ENCODE results near the gene GPAM. TPM values are rescaled to one million over a fixed set of nuclear protein-coding genes. Genes with fewer than 3 reads are reported as not detected.

Gene GPAM
- total and polyA plus RNA-seq, 8 donors = 1.2 to 14.0 (median 3.0) TPM

DNA sequence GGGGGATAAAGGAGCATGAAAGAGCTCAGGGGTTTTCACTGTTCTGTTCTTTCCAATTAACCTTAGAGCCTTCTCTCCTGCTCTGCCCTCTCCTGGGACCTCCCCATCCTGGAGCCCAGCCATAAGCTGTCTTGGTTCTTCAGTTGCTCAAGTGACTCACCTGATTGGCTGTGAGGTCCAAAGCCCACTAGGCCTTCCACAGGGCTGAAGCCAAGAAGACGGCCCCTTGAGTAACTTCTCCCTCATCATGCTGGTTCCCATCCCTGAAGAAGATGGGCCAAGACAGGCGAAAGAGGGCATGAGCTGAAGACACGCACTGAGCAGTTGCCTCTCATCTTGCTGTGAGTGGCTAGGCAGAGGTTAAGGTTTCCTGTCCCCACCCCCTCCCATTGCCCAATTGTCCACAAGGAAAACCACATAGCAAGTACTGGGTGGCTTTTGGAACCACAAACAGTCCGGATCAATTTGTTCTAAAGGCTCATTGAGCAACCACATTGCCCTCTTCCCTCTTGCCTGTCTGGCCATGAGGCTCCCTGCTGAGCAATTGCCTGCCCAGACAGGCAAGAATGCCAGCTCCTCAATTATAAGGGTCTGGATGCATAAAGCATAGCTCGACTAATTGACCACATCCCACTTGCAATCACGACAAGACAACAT lies 43.9 kb upstream of the GPAM start:
- TF ChIP-seq, protein P1, sequence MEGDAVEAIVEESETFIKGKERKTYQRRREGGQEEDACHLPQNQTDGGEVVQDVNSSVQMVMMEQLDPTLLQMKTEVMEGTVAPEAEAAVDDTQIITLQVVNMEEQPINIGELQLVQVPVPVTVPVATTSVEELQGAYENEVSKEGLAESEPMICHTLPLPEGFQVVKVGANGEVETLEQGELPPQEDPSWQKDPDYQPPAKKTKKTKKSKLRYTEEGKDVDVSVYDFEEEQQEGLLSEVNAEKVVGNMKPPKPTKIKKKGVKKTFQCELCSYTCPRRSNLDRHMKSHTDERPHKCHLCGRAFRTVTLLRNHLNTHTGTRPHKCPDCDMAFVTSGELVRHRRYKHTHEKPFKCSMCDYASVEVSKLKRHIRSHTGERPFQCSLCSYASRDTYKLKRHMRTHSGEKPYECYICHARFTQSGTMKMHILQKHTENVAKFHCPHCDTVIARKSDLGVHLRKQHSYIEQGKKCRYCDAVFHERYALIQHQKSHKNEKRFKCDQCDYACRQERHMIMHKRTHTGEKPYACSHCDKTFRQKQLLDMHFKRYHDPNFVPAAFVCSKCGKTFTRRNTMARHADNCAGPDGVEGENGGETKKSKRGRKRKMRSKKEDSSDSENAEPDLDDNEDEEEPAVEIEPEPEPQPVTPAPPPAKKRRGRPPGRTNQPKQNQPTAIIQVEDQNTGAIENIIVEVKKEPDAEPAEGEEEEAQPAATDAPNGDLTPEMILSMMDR (IDR thresholded peaks at IDR 0.05) = no peak
- TF ChIP-seq POLR2A (IDR thresholded peaks at IDR 0.05) = no peak
- TF ChIP-seq POLR2AphosphoS5 (IDR thresholded peaks at IDR 0.05) = no peak
- TF ChIP-seq EP300 (IDR thresholded peaks at IDR 0.05) = no peak
- no peaks in the 10 kb centered on the region for H3K4me1 ChIP-seq
- no peaks in the 10 kb centered on the region for H3K36me3 ChIP-seq
- no peaks in the 10 kb centered on the region for H3K27me3 ChIP-seq
- H3K27ac ChIP-seq = no peak overlapping the region
- intact Hi-C loops (cut with DNase I; ENCODE audit: low total_unique reads) = no loop called here
- no peaks in the 10 kb centered on the region for H3K9me3 ChIP-seq
- no peak overlapping the region for H3K4me3 ChIP-seq
- 71 to 80% (median 77%) methylated on average over 6 of the region's 6 CpGs for WGBS, 5 donors
- no peak for DNase-seq

DNA sequence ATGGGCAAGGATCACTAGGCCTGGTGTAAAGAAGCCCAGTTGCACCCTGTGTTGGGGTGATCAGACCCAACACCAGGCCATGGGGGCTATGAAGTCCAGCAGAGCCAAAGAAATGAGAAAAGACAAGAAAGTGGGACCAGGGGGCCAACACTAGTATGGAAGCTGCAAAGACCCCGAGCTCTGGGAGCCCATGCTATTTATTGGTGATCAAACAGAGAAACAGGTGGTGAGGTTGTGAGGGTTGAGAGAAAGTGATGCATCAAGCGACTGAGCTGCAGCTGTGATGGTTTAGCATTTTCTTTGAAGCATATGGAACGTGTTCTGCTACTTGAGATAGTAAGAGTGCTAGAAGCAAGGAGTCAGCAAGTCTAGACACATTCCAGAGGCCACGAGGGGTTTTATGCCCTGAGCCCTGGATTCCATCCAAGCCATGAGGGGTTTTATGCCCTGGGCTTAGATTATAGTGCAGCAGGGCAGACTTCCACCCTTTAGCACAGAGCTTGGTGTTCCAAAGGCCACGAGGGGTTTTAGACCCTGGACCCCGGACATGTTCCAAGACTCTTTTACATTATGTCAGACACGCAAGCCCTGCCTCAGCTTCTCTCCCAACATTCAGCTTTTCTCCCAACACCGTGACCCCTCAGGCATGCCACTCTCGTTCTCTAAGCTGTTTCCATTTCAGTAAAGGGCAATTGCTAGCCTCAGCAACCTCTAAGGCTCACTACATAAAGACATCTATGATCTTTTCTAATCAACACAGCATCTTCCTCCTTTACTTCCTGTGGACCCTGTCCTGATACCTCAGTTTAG lies 43.1 kb upstream of the GPAM start:
- Histone ChIP-seq H3K4me1 (no peaks in the 10 kb centered on the region), H3K9me3 (no peaks in the 10 kb centered on the region), H3K27me3 (no peaks in the 10 kb centered on the region), H3K4me3 (no peak overlapping the region), H3K27ac (no peak overlapping the region), H3K36me3 (no peaks in the 10 kb centered on the region)
- WGBS, 5 donors = 70 to 85% (median 81%) methylated on average over 9 of the region's 9 CpGs
- TF ChIP-seq POLR2AphosphoS5 (IDR thresholded peaks at IDR 0.05) (no peak), POLR2A (IDR thresholded peaks at IDR 0.05) (no peak), EP300 (IDR thresholded peaks at IDR 0.05) (no peak)
- TF ChIP-seq, protein P1 (IDR thresholded peaks at IDR 0.05) = no peak
- no peak for DNase-seq
- intact Hi-C loops (cut with DNase I; ENCODE audit: low total_unique reads) = no loop called here

DNA sequence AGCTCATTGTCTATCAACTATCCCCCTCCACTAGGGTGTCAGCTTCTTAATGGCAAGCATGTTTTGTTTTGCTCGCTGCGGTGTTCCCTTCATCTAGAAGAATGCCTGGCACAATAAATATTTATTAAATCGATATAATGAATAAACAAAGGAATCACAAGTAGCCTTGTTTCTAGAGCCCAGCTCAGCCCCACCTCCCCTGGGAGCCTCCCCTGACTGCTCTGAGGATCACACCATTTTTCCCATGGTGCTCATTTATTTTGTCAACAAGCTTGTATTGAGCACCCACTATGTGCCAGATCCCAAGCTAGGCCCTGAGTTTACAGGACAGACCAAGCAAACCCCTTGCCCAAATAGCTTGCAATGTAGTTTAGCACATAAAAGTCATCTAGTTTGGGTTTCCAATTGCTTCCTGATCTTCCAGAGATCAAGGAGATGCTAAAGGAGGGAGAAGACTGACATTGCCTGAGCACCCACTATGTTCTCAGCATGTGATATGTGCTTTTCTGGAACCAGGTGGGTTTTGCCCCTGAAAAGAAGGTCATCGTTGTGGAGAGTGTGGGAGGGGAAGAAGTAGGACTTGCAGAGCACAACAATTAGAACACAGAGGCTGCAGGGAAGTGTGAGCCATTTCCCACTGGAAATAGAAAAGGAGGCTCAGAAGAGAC lies 42.3 kb upstream of the GPAM start:
- intact Hi-C loops (cut with DNase I; ENCODE audit: low total_unique reads) = no loop called here
- 68 to 77% (median 68%) methylated on average over 4 of the region's 4 CpGs for WGBS, 5 donors
- no peak overlapping the region for H3K4me3 ChIP-seq
- no peak overlapping the region for H3K27ac ChIP-seq
- no peaks in the 10 kb centered on the region for H3K4me1 ChIP-seq
- H3K36me3 ChIP-seq = no peaks in the 10 kb centered on the region
- no peaks in the 10 kb centered on the region for H3K27me3 ChIP-seq
- TF ChIP-seq, protein P1 (IDR thresholded peaks at IDR 0.05) = no peak
- TF ChIP-seq POLR2AphosphoS5 (IDR thresholded peaks at IDR 0.05) (no peak), EP300 (IDR thresholded peaks at IDR 0.05) (no peak), POLR2A (IDR thresholded peaks at IDR 0.05) (no peak)
- no peak for DNase-seq
- H3K9me3 ChIP-seq = no peaks in the 10 kb centered on the region

DNA sequence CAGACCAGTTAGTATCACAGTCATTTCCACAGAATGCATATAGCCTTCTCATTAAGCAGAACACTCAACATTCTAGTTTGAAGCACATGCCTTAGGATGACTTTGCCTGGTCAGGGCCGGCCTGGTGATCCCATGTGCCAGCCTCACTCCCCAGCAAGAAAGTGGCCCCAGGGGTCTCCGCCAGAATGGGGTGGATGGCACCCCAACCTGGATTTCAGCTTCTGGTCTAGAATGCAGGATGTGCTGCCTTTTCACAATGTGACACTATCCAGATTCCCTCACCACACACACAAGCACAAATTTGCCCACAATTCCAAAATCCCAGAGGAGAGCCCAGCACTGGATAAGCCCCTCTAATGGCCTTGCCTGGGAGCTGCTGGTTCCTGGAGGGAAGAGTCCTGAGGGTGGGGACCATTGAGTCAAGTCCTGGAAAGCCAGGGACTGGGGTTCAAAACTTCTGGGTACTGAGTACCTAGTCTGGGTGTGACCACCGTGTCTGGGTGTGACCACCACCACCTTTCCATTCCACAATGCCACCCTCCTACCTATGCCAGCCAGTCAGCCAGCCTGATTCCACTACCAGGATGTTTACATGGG lies 41.5 kb upstream of the GPAM start:
- WGBS, 5 donors = 90 to 95% (median 93%) methylated on average over 3 of the region's 3 CpGs
- DNase-seq = no peak
- Histone ChIP-seq H3K36me3 (no peaks in the 10 kb centered on the region), H3K27ac (no peak overlapping the region), H3K4me1 (no peaks in the 10 kb centered on the region), H3K9me3 (peaks cover under 1 to 8% (median 6%) of the 10 kb centered on the region in 4 donors), H3K4me3 (no peak overlapping the region), H3K27me3 (no peaks in the 10 kb centered on the region)
- TF ChIP-seq POLR2AphosphoS5 (IDR thresholded peaks at IDR 0.05) (no peak), POLR2A (IDR thresholded peaks at IDR 0.05) (no peak), EP300 (IDR thresholded peaks at IDR 0.05) (no peak)
- TF ChIP-seq, protein P1 (IDR thresholded peaks at IDR 0.05) = no peak
- intact Hi-C loops (cut with DNase I; ENCODE audit: low total_unique reads) = no loop called here
